Measurements from ENCODE around the gene TSSK2.
"Not testable (repeated sequence)": the region's sequence is repeated elsewhere in the genome, so short reads cannot be mapped to it uniquely, and the experiment has no call there.

Gene TSSK2

DNA sequence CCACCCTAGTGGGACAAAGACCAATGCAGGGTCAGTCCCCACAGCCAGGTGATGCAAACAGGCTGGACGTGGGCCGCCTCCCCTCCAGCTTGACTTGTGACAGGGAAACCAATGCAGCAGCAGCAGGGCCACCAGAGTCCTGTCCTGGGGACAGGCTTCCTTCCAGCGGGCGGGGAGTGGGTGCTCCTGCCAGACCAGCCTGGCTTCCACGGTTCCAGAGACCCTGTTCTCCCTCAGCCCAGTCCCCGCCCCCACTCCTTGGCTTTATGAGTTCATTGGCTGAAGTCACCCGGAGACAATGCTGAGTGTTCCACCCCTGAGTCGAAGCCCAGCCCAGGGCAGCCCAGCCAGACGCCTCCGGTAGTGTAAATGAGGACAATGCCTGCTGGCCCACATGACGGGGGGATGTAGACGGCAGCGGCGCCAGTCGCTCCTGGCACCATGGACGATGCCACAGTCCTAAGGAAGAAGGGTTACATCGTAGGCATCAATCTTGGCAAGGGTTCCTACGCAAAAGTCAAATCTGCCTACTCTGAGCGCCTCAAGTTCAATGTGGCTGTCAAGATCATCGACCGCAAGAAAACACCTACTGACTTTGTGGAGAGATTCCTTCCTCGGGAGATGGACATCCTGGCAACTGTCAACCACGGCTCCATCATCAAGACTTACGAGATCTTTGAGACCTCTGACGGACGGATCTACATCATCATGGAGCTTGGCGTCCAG lies at the start of gene TSSK2:
TSSK2 (plus strand) TSS at position 350 of the 726 bp plus-strand sequence; CDS start at position 442, 92 bp downstream.
- DNase-seq (ENCODE audit: low read depth in 2 of 2): no peak

GRCh38 chr22:19081351-19081750 lies 49.8 kb upstream of the TSSK2 start:
- DNase-seq (ENCODE audit: low read depth in 2 of 2): no peak

- no peak for DNase-seq (ENCODE audit: low read depth in 2 of 2)
Observed at GRCh38 chr22:19082101-19082500, 49.0 kb upstream of the TSSK2 start.

DNA sequence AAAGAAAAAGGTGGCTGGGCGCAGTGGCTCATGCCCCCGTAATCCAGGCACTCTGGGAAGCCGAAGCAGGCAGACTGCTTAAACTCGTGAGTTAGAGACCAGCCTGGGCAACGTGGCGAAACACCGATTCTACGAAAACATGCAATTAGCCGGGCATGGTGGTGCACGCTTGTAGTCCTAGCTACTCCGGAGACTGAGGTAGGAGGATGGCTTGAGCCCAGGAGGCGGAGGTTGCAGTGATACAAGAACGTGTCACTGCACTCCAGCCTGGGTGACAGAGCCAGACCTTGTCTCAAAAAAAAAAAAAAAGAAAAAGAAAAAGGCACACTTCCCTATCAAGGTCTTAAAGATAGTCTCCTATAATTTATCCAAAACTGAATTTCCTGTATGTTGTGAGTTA lies 48.3 kb upstream of the TSSK2 start:
- no peak for DNase-seq (ENCODE audit: low read depth in 2 of 2)

GRCh38 chr22:19084126-19084525 lies 47.0 kb upstream of the TSSK2 start:
- DNase-seq (ENCODE audit: low read depth in 2 of 2): not testable (repeated sequence)

- DNase-seq (ENCODE audit: low read depth in 2 of 2): not testable (repeated sequence)
Observed at GRCh38 chr22:19084586-19084985, 46.5 kb upstream of the TSSK2 start.

- no peak for DNase-seq (ENCODE audit: low read depth in 2 of 2)
Observed at GRCh38 chr22:19085233-19085718, 45.8 kb upstream of the TSSK2 start.

GRCh38 chr22:19086417-19086816 lies 44.7 kb upstream of the TSSK2 start:
- DNase-seq (ENCODE audit: low read depth in 2 of 2): no peak

- DNase-seq (ENCODE audit: low read depth in 2 of 2): no peak
Observed at GRCh38 chr22:19086896-19087295, 44.2 kb upstream of the TSSK2 start.

GRCh38 chr22:19088866-19089595 lies 42.1 kb upstream of the TSSK2 start:
- DNase-seq (ENCODE audit: low read depth in 2 of 2): no peak

DNA sequence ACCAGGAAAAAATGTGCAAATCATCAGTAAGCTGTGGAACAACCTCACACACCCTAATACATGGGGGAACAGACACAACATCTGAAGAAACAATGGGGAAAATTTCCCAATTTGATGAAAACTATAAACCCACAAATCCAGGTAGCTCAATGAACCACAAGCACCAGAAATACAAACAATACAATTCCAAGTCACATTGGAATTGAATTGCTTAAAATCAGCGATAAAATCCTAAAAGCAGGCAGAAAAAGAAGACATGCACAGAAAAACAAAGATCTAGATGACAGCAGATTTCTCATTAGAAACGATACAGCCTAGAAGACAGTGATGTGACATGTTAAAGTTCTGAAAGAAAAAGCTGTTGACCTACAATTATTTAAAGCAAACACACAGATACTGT lies 40.9 kb upstream of the TSSK2 start:
- DNase-seq (ENCODE audit: low read depth in 2 of 2): no peak

GRCh38 chr22:19090586-19091127 lies 40.5 kb upstream of the TSSK2 start:
- no peak for DNase-seq (ENCODE audit: low read depth in 2 of 2)

DNA sequence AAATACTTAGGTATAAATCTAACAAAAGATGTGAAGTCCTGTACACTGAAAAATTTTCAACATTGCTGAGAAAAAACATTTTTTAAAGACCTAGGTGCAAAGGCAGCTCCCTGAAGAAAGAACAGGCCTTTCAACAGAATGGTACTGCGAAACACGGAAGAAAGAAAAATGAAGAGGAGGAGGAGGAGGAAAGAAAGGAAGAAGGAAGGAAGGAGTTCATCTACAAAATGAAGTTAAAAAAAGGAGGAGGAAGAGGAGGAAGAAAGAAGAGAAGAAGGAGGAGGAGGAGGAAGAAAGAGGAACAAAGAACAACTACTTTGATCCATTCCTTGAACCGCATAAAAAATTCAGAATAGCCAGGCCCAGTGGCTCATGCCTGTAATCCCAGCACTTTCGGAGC lies 38.4 kb upstream of the TSSK2 start:
- DNase-seq (ENCODE audit: low read depth in 2 of 2): no peak

DNA sequence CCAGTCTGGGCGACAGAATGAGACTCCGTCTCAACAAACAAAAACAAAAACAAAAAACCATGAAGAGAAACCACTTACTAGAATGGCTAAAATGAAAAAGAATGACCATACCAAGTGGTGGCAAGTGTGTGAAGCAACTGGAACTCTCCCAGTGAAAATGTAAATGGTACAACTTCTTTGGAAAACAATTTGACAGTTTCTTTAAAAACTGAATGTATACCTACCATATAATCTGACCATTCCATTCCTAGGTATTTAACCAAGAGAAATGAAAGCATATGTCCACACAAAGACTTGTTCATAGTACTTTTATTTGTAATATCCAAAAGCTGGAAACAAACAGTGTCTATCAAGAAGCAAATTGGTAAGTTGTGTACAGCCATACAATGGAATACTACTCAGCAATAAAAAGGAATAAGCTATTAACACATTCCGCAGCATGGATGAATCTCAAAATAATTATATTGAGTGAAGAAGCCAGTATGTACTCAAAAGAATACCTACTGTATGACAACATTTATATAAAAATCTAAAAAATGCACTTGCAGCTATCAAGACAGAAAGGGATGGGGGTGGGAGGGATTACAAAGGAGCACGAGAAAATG lies 36.6 kb upstream of the TSSK2 start:
- no peak for DNase-seq (ENCODE audit: low read depth in 2 of 2)

DNA sequence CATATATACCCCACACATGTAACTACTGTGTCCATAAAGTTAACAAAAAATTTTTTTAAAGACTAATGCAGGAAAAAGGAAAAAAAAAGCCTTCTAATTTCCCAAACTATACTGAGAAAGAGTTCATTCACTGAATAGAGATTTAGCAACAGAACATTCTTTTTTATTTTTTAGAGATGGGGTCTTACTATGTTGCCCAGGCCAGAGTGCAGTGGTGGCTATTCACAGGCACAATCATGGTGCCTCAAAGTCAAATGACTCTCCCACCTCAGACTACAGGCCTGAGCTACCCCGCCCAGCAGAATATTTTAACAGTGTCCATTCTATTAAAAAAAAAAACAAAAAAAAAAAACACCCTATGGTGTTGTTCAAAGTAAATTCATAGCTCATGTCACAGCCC lies 34.6 kb upstream of the TSSK2 start:
- no peak for DNase-seq (ENCODE audit: low read depth in 2 of 2)

GRCh38 chr22:19097518-19097917 lies 33.6 kb upstream of the TSSK2 start:
- no peak for DNase-seq (ENCODE audit: low read depth in 2 of 2)

DNA sequence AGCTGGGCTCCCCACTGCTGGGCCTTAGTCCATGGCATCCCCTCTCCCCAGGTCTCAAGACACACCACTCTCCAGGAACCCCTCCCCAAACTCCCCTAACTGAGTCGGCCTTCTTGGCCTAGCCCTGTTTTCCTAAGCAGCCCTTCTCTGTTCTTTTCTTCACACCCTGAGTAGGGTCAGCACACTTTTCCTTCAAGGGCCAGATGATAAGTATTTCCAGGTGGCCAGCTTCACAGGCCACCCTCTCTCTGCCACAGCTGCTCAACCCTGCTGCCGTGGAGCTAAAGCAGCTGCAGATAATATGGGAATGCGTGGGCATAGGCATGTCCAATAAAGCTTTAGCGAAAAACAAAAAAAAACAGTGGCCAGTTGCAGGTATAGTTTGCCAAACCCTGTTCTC lies 33.0 kb upstream of the TSSK2 start:
- DNase-seq (ENCODE audit: low read depth in 2 of 2): no peak

GRCh38 chr22:19103880-19104821 lies 27.0 kb upstream of the TSSK2 start:
- DNase-seq (ENCODE audit: low read depth in 2 of 2): no peak

DNA sequence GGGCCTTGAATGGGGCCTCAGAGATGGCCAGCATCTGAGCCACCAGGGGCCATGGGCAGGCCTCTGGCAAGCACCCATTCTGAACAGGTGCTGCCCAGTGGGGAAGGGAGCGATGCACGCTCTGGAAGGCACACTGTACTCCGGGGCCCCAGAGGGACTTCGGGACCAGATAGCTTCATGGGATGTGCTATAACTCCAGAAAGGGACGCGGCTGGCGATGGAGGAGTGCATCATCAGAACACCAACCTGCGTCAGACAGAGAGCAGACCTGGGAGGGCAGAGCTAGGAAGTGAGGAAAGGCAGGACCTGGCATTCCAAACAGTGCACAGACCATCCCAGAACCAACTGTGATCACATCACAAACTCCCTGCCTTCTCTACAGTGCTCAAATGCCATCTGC lies 25.7 kb upstream of the TSSK2 start:
- DNase-seq (ENCODE audit: low read depth in 2 of 2): no peak

- no peak for DNase-seq (ENCODE audit: low read depth in 2 of 2)
Observed at GRCh38 chr22:19105867-19106802, 25.0 kb upstream of the TSSK2 start.

Measured in fibroblast of skin of left biceps (primary cell).